Stimulated activated effector memory CD8-positive, alpha-beta T cell treated with anti-CD3 and anti-CD28 coated beads, Interleukin-12 subunit alpha, Interleukin-12 subunit beta, amount 100 ng/mL, for 72 hours (primary cell): ENCODE results near the gene DAGLB.

ENCODE experiments used
- ATAC-seq: fragments of 150-1000 bp; cut with Tn5 transposase; 2 replicates; pipeline ENCODE4 v1.10.0; 2021
- DNase-seq, 2 donors: peaks; one replicate each; pipeline ENCODE4 v3.0.0; 2021 to 2022; ENCODE audit warnings: low spot score in 2 of 2
- H3K27ac Mint-ChIP-seq: one replicate; pipeline ENCODE4 v1.8.0; 2022; ENCODE audit warnings: mild to moderate bottlenecking, mixed read lengths
- H3K36me3 Mint-ChIP-seq: one replicate; pipeline ENCODE4 v1.8.0; 2022; ENCODE audit warnings: mild to moderate bottlenecking, mixed read lengths
- H3K4me1 Mint-ChIP-seq: one replicate; pipeline ENCODE4 v1.8.0; 2022; ENCODE audit warnings: mixed read lengths
- H3K4me3 Mint-ChIP-seq: one replicate; pipeline ENCODE4 v1.8.0; 2022; ENCODE audit warnings: mild to moderate bottlenecking, mixed read lengths
- H3K9me3 Mint-ChIP-seq: one replicate; pipeline ENCODE4 v1.8.0; 2022; ENCODE audit warnings: mixed read lengths

Gene DAGLB

GRCh38 chr7:6447581-6448199, at the start of gene DAGLB:
TSS of gene DAGLB (minus strand) at chr7:6447954. CDS start at chr7:6447842, 112 bp downstream.
- Mint-ChIP-seq H3K27ac (peak within 1 kb of the TSS; percentile 96), H3K4me3 (peak within 1 kb of the TSS; percentile 90), H3K36me3 (peaks cover 45% of the 10 kb centered on the region), H3K9me3 (no peaks in the 10 kb centered on the region), H3K4me1 (peaks cover 24% of the 10 kb centered on the region)
- ATAC-seq (peak; percentile 91), DNase-seq (peak; percentile 97 to 98)

- Mint-ChIP-seq H3K4me3 (no peak overlapping the region), H3K4me1 (no peaks in the 10 kb centered on the region), H3K27ac (no peak overlapping the region), H3K9me3 (no peaks in the 10 kb centered on the region), H3K36me3 (no peaks in the 10 kb centered on the region)
- no peak for ATAC-seq
- DNase-seq: no peak
Observed at GRCh38 chr7:6497637-6497905, 49.8 kb upstream of the DAGLB start.

- ATAC-seq (no peak), DNase-seq (no peak)
- no peak overlapping the region for H3K4me3 Mint-ChIP-seq
- H3K36me3 Mint-ChIP-seq: no peaks in the 10 kb centered on the region
- peak overlapping the region; percentile 7 for H3K27ac Mint-ChIP-seq
- H3K4me1 Mint-ChIP-seq: no peaks in the 10 kb centered on the region
- H3K9me3 Mint-ChIP-seq: no peaks in the 10 kb centered on the region
Observed at GRCh38 chr7:6496842-6497636, 49.3 kb upstream of the DAGLB start.

- no peak overlapping the region for H3K27ac Mint-ChIP-seq
- peaks cover 6% of the 10 kb centered on the region for H3K36me3 Mint-ChIP-seq
- H3K4me1 Mint-ChIP-seq: no peaks in the 10 kb centered on the region
- H3K9me3 Mint-ChIP-seq: no peaks in the 10 kb centered on the region
- H3K4me3 Mint-ChIP-seq: no peak overlapping the region
- ATAC-seq: no peak
- DNase-seq: no peak
Observed at GRCh38 chr7:6495597-6496262, 48.0 kb upstream of the DAGLB start.

GRCh38 chr7:6494365-6494764, 46.6 kb upstream of the DAGLB start:
- H3K4me3 Mint-ChIP-seq: no peak overlapping the region

GRCh38 chr7:6491194-6491593, 43.4 kb upstream of the DAGLB start:
- no peaks in the 10 kb centered on the region for H3K4me1 Mint-ChIP-seq

More at GRCh38 chr7:6494365-6494764, 46.6 kb upstream of the DAGLB start:
- DNase-seq (no peak), ATAC-seq (no peak)
- Mint-ChIP-seq H3K4me1 (no peaks in the 10 kb centered on the region), H3K9me3 (no peaks in the 10 kb centered on the region), H3K36me3 (peaks cover 6% of the 10 kb centered on the region), H3K27ac (no peak overlapping the region)

GRCh38 chr7:6489612-6490011, 41.9 kb upstream of the DAGLB start:
- peaks cover 3% of the 10 kb centered on the region for H3K4me1 Mint-ChIP-seq
- H3K4me3 Mint-ChIP-seq: no peak overlapping the region
- no peaks in the 10 kb centered on the region for H3K9me3 Mint-ChIP-seq
- no peak overlapping the region for H3K27ac Mint-ChIP-seq
- DNase-seq (no peak), ATAC-seq (no peak)
- H3K36me3 Mint-ChIP-seq: peaks cover 6% of the 10 kb centered on the region

More at GRCh38 chr7:6491194-6491593, 43.4 kb upstream of the DAGLB start:
- DNase-seq (no peak), ATAC-seq (no peak)
- Mint-ChIP-seq H3K4me3 (no peak overlapping the region), H3K27ac (no peak overlapping the region), H3K36me3 (peaks cover 6% of the 10 kb centered on the region), H3K9me3 (no peaks in the 10 kb centered on the region)

GRCh38 chr7:6487184-6487545, 39.4 kb upstream of the DAGLB start:
- no peak overlapping the region for H3K27ac Mint-ChIP-seq

GRCh38 chr7:6486438-6487183, 38.9 kb upstream of the DAGLB start:
- Mint-ChIP-seq H3K9me3 (no peaks in the 10 kb centered on the region), H3K36me3 (peaks cover 23% of the 10 kb centered on the region), H3K27ac (no peak overlapping the region), H3K4me1 (peaks cover 18% of the 10 kb centered on the region), H3K4me3 (no peak overlapping the region)
- ATAC-seq (no peak), DNase-seq (no peak)

More at GRCh38 chr7:6487184-6487545, 39.4 kb upstream of the DAGLB start:
- no peak for DNase-seq
- Mint-ChIP-seq H3K4me1 (peaks cover 13% of the 10 kb centered on the region), H3K9me3 (no peaks in the 10 kb centered on the region), H3K4me3 (no peak overlapping the region), H3K36me3 (peaks cover 18% of the 10 kb centered on the region)
- no peak for ATAC-seq

GRCh38 chr7:6482743-6483119, 35.0 kb upstream of the DAGLB start:
- ATAC-seq: no peak
- Mint-ChIP-seq H3K4me3 (peak overlapping the region; percentile 84), H3K9me3 (no peaks in the 10 kb centered on the region), H3K27ac (peak overlapping the region; percentile 89), H3K4me1 (peaks cover 54% of the 10 kb centered on the region), H3K36me3 (peaks cover 54% of the 10 kb centered on the region)
- no peak for DNase-seq

GRCh38 chr7:6482307-6482706, 34.6 kb upstream of the DAGLB start:
- Mint-ChIP-seq H3K36me3 (peaks cover 58% of the 10 kb centered on the region), H3K27ac (no peak overlapping the region), H3K9me3 (no peaks in the 10 kb centered on the region), H3K4me3 (peak overlapping the region; percentile 84), H3K4me1 (peaks cover 58% of the 10 kb centered on the region)
- no peak for ATAC-seq
- DNase-seq: no peak

GRCh38 chr7:6481445-6481844, 33.7 kb upstream of the DAGLB start:
- peak overlapping the region; percentile 43 for H3K4me3 Mint-ChIP-seq
- H3K27ac Mint-ChIP-seq: no peak overlapping the region
- H3K9me3 Mint-ChIP-seq: no peaks in the 10 kb centered on the region
- no peak for DNase-seq
- no peak for ATAC-seq
- H3K4me1 Mint-ChIP-seq: peaks cover 67% of the 10 kb centered on the region
- H3K36me3 Mint-ChIP-seq: peaks cover 66% of the 10 kb centered on the region

- Mint-ChIP-seq H3K36me3 (peaks cover 73% of the 10 kb centered on the region), H3K4me1 (peaks cover 78% of the 10 kb centered on the region), H3K27ac (peak overlapping the region; percentile 83), H3K9me3 (no peaks in the 10 kb centered on the region), H3K4me3 (peak overlapping the region; percentile 43)
- ATAC-seq: no peak
- DNase-seq: no peak
Observed at GRCh38 chr7:6480323-6480660, 32.5 kb upstream of the DAGLB start.

GRCh38 chr7:6479067-6479466, 31.3 kb upstream of the DAGLB start:
- Mint-ChIP-seq H3K4me3 (peak overlapping the region; percentile 43), H3K36me3 (peaks cover 84% of the 10 kb centered on the region)
- DNase-seq: peak; percentile 14 to 56

GRCh38 chr7:6478186-6478585, 30.4 kb upstream of the DAGLB start:
- DNase-seq: no peak
- H3K27ac Mint-ChIP-seq: no peak overlapping the region
- peaks cover 92% of the 10 kb centered on the region for H3K36me3 Mint-ChIP-seq
- no peak overlapping the region for H3K4me3 Mint-ChIP-seq
- H3K9me3 Mint-ChIP-seq: no peaks in the 10 kb centered on the region
- ATAC-seq: no peak
- peaks cover 86% of the 10 kb centered on the region for H3K4me1 Mint-ChIP-seq

More at GRCh38 chr7:6479067-6479466, 31.3 kb upstream of the DAGLB start:
- Mint-ChIP-seq H3K27ac (peak overlapping the region; percentile 83), H3K9me3 (no peaks in the 10 kb centered on the region), H3K4me1 (peaks cover 83% of the 10 kb centered on the region)
- peak; percentile 22 for ATAC-seq
